HG02610 (cell line): ENCODE results near the gene ALKBH5.

ENCODE experiments used
- ATAC-seq: cut with Tn5 transposase; IDR thresholded peaks from one replicate; pipeline ENCODE4 v1.9.1; 2021; ENCODE audit warnings: mild to moderate bottlenecking, moderate library complexity; ENCODE audit not compliant: unreplicated experiment

Gene ALKBH5

DNA sequence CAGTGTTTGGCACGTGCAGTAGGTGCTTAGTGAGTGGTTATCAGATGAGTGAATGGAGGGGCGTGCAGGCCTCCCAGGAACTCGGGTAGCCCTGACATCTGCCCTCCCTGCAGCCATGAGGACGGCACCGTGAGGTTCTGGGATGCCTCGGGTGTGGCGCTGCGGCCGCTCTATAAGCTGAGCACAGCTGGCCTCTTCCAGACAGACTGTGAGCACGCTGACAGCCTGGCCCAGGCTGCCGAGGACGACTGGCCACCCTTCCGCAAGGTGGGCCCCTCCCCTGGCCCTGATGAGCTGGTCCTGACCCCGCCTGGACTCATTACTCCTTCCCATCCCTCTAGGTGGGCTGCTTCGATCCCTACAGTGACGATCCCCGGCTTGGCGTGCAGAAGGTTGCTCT lies 52.9 kb downstream of the ALKBH5 start:
- ATAC-seq = no peak

DNA sequence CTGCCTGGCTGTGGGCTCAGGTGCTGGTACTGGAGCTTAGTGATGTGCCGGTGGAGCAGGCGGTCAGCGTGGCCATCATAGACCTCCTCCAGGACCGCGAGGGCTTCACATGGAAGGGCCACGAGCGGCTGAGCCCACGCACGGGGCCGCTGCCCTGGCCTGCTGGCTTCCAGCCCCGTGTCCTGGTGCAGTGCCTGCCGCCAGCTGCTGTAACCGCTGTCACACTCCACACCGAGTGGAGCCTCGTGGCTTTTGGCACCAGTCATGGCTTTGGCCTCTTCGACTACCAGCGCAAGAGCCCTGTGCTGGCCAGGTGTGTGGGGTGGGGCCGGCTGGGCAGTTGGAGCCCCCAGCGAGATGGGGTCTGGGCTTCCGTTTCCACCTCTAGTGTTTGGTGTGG lies 53.8 kb downstream of the ALKBH5 start:
- no peak for ATAC-seq

DNA sequence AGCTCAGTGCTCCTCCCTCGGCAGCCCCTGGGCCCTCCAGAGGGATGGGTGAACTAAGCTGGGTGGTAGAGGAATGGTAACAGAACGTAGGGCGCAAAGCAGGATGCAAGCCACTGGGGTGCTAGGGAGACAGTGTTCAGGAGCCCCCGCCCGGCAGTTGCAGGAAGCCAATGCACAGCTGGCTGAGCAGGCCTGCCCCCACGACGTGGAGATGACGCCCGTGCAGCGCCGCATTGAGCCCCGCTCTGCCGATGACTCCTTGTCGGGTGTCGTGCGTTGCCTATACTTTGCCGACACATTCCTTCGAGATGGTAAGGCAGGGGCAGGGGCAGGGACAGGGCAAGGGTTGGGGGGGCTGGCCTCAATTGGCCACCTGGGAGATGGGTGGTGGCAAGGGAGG lies 54.7 kb downstream of the ALKBH5 start:
- no peak for ATAC-seq

DNA sequence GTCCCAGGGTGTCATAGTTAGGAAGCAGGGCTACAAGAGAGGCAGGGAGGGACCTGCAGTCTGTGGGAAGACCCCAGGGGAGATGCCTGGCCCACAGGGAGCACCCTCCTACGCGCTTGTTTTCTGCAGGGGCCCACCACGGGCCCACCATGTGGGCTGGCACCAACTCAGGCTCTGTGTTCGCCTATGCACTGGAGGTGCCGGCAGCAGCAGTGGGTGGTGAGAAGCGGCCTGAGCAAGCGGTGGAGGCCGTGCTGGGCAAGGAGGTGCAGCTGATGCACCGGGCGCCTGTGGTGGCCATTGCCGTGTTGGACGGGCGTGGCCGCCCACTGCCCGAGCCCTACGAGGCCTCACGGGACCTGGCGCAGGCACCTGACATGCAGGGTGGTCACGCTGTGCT lies 56.8 kb downstream of the ALKBH5 start:
- ATAC-seq = no peak

DNA sequence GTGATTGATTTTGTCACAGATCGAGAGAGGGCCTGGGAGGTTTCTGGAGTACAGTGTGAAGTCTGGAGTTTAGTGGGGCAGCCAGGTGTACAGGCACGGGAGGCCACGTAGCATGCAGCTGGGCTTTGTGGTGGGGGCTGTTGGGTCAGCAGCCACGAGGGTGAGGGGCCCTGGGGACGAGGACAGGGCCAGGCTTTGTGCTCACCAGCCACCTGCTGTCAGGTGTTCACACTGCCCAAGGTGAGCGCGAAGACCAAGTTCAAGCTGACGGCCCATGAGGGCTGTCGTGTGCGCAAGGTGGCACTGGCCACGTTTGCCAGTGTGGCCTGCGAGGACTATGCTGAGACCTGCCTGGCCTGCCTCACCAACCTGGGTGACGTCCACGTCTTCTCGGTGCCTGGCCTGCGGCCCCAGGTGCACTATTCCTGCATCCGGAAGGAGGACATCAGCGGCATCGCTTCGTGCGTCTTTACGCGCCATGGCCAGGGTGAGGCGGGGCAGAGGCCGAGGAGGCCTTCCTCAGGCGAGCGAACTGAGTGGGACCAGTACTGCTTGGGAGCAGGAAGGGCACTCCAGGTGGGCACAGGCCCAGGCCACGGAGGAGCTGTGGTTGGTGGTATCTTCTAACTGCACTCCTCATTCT lies 57.7 kb downstream of the ALKBH5 start:
- ATAC-seq = no peak

DNA sequence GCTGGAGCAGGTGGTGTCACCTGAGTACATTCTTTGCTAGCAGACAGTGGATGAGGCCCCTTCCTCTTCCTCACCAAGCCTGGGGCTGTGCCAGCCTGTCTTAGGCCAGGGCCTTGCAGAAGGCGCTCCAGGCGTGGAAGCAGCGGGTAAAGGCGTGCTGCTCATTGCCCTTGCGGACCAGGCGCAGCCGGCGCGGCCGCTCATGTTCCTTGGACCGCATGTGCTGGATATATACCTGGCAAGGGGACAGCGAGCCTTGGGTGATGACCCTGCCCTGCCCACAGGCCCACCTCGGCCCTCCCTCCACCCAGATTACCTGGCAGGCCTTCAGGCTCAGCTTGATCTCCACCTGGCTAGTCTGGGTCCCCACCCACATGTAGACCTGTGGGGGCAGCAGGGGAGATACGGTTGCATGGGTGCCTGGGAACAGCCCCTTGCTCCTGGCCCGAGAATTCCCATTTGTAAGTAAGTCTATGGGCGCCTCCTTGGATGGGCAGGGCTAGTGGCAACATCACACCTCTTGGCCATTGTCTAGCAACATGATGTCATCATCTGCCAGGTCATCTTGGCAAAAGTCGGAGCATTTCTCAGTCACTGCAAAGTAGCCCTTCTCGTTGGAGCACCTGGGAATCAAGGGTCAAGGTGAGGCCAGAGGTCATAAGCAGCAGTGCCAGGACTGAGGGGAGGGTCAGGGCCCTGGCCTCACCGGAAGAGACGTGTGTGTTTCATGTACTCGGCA lies 61.6 kb downstream of the ALKBH5 start:
- no peak for ATAC-seq

DNA sequence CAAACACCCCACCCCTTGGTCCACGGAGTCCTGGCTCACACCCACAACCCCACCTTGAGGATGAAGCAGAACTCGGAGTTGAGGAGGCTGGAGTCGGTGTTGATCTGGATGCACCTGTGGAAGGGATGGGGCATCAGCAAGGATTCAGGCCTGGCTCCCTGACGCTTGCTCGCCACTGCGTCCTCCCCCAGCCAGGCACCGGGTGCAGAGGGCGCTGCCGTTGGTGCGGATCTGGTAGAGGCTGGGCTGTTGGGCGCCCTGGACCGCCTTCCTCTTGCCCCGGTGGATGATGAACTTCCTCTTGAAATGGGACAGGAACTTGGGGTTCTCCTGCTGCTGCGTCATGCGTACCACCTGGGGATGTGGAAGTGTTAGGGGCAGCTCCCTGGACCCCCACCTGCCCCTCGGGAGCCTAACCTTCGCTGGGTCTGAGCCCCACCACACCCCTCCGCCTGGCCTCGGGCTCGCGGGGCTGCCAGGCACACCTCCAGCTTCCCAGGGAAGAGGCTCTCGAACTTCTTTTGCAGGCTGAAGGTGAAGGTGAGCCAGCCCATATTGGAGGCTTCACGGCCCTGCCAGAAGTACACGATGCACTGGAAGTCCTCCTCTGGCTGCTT lies 62.6 kb downstream of the ALKBH5 start:
- no peak for ATAC-seq

DNA sequence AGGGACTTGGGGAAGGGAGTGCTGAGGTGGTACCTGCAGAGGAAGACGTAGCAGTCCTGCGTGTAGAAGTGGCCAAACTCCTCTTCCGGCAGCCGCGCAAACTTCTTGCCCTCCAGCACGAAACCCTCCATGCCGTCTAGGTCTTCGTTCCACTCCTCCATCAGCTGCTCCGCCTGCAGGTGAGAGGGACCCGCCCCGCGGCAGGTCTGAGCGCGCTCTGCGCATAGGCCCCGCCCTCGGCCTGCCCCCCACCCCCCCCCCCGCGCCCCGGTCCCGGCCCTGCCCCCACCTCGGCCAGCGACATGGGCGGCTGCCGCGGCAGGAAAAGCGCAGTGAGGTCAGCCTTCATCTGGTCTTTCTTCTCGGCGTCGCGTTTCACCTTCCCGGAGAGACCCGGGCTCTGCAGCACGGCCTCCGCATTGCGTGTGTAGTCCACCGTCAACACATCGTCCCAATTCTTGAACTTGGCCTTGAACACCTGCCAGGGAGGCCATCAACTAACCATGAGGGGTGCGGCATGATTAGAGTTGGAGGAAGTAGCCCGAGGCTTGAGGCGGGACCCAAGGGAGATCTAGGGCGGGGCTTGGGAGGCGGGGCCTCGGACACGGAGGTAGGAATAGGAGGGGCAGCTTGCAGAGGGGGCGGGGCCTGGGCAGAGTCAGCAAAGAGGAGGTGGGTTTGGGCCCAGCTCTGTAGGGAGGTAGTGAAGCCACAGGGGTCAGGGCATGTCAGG lies 63.4 kb downstream of the ALKBH5 start:
- no peak for ATAC-seq

DNA sequence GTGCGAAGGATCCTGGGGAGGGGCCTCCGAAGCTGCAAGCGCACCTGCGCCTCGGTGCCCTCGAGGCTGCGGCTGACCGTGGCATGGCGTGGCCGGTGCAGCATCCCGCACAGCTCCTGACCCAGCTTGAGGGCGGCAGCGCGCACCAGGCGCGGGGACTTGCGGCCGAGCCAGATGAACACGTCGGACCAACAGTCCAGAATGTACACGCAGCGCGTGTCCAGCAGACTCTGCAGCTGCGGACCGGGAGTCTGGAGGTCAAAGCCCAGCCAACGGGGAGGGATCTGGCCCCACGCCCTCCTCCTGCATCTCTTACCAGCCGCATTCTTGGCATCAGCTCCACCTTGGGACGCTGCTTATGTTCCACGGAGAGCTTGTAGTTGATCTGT lies 64.0 kb downstream of the ALKBH5 start:
- ATAC-seq = no peak

DNA sequence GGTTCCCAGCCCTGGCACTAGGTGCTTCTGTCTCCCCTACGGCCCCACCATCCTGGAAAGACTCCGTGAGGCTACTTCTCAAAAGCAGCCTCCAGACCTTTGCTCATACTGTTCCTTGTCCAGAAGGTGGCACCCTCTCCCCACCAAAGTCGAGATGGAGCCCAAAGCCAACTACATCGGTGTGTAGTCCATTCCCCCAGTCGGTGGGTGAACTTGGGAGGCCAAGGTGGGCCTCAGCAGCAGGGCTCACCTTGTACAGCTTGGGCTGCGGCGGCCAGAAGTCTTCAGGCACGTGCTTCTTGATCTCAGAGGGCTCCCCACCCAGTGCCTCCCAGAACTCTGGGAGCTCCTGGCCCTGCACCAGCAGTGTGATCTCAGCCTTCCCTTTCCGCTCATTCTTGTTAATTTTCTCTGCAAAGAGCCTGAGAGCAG lies 64.7 kb downstream of the ALKBH5 start:
- no peak for ATAC-seq

DNA sequence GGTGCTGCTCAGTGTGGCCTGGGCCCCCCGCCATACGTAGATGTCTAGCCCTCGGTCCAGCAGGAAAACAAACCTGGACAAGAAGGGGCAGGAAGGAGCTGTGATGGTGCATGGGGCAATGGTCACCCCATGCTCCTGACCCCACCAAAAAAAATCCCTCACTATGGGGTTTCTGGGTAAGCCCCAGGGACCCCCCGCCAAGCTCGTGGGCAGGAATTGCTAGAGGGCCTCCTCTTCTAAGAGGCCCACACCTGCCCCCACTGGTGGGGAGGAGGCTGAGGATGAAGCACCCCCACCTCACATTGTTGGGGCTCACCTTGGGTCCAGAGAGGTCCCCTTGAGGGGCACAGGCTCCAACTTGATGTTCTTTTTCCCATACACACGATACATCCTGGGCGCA lies 65.2 kb downstream of the ALKBH5 start:
- ATAC-seq = no peak

DNA sequence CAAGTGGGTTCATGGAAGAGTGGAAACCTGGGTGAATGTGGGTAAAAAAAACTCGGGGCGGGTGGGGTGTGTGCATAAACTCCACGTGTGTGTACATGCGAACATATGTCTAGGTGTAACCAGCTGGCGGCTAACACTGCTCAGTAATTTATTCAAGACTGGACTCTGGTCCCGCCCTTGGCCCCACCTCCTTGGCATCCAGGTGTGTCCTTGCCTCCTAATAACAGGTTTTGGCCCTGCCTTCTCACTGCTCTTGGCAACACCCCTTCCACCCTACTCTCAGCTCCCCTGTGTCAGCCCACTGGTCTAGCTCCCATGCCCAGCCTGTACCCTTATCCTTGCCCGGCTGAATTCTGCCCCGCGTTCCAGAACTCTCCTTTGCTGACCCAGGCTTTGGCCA lies 66.6 kb downstream of the ALKBH5 start:
- ATAC-seq = no peak

DNA sequence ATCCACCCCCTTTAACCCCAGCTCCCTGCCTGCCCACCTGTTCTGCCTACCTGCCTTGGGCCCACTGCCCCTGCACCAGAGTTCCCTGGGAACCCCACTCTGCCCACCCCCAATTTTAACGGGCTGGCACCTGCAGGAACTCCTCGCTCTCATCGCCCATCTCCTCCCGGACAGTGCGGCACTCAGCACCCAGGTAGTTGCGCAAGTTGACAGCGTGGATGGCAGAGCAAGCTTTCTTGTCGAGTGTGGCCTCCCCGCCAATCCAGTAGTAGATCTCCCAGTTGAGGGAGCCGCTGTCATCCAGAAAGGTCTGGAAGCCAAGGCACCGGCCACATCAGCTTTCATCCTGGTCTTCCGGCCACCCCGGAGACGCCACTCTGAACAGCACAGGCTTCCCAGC lies 67.1 kb downstream of the ALKBH5 start:
- ATAC-seq = no peak

DNA sequence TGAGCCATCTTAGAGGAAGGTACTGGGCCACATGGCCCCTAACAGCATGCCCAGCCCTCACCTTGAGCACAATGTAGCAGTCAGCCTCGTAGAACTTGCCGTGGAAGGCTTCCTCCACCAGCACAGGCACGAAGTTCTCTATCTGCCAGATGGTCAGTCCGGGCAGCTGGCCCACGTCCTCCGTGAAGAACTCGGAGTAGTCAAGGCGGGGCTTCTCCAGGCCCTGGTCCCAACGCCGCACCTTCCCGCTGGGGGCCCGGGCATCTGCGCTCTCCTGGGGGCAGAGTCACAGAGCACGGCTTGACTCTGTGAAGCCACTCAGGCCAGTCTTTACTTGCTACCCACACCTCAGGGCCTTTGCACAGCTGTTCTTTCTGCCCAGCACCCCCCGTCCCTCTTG lies 67.6 kb downstream of the ALKBH5 start:
- ATAC-seq = no peak

DNA sequence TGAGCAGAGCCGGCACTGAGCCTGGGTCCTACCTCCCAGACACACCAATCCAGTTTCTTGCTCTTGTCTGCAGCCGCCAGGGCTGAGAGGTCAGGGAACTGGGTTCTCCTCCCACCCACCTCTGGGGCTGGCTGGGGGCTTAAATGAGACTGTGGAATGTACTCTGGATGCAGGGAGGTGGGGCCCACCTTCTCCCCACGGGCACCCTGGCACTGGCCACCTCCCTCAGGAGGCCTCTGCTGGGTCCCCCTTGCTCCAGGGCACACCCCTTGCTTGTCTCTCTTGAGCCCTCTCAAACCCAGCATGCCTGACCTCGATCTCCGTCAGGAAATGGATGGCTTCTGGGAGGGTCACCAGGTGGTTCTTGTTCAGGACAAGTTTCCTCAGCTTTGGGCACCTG lies 68.5 kb downstream of the ALKBH5 start:
- ATAC-seq = no peak

DNA sequence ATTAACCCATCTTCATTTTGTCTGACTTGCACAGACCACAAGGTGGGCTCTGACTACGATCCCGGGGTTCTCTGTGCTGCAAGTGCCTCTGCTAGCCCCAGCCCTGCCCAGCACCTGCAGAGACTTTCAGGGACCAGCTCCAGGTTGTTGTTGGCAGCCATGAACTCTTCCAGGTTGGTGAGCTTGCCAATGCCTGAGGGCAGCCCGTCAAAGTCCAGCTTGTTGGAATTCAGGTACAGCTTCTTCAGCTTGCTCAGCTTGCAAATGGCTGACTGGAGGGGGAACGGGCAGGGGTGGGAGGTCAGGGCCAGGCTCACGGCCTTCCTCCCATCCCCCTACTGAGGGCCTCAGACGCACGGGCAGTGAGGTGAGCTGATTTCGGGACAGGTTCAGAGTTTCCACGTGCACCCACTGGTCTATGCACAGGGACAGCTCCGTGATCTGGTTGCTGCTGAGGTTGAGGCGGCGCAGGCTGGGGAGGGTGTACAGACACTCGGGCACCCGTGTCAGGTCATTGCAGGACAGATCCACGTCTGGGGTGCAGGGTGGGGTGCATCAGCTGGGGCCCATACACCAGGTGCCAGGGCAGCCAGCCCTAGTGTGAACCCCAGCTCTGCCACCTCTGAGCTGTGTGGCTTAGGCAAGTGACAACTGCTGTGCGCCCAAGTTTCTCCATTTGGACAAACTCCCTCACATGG lies 69.7 kb downstream of the ALKBH5 start:
- ATAC-seq = no peak

DNA sequence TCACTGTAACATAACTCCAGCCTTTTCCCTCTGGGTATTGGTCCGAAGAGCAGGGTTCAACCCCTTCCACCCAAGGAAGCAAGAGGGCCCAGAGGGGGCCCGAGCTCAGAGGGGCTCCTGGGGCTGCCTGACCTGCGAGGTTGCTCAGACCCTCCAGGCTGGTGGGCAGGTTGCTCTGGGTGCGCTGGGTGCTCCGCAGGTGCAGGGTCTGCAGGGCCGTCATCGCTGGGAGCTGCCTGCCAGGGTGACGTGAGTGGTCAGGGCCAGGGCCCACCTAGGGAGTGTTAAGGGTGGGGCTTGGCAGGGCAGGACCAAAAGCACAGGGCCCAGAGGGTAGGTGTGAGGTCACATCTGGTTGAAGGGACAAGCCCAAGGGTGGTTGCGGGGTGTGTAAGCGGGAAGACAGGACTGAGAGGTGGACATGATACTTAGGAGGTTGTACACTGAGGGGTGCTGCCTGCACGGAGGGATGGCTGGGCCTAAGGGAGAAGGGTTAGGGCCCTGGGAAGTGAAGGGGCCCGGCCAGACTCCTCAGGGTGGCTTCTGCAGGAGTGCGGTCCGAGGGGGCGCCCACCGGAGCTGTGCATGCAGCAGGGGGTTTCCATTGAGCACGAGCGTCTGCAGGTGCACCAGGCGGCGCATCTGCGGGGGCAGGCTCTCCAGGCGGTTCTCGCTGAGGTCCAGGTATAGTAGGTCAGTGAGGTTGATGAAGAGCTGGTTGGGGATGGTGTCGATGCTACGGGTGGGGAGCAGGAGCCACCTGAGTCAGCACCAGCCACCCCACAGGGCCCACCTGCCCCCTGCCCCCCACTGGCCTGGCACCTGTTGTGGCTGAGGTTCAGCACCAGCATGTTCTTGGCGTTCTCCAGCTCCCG lies 70.6 kb downstream of the ALKBH5 start:
- no peak for ATAC-seq

DNA sequence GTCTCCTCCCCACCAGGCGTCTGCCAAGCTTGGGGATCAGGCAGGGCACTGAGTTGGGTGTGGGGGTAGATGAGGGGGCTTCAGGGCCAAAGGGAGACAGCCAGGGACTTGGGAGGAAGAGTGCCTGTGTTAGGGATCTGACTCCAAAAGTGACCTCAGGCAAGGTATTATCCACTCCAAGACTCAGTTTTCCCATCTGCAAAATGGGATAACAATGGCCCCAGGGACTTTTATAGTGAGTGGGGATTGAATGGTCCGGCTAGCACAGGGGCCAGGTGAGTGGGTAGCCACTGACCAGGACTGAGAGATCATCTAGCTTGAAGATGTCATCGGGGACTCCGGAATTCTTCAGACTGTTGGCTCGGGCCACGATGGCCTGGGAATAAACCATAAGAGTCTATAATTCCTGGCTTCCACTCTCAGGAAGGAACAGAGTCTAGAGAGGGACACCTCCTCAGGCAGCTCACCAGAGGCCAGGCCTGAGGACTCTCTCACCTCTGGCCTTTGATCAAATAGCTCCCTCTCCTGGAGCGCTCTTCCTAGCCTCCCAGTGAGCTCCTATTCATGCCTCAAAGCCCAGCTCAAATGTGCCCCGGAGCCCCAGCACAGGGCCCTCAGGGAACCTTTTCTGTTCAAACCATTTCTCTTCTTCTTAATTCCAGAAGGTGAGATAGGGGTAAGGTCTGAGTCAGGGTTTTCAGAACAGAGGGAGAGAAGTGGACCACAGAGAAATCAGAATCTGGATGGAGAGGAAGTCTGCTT lies 71.4 kb downstream of the ALKBH5 start:
- no peak for ATAC-seq

DNA sequence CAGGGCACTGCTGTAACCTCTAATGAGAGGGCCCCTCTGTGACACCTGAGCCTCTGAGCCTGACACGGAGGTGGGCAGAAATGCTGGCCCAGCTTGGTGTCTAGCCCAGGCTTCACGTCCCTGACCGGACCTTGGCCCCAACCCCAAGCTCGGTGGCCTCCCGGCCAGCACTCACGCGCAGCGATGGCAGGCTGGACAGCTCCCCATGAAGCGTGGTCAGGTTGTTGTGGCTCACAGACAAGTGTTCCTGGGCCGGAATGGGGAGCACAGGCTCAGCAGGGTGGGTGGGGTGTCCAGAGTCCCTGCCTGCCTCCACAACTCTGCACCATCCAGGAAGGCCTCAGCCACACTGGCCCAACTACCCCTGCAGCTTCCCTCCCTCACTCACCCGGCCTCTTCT lies 72.7 kb downstream of the ALKBH5 start:
- no peak for ATAC-seq
